NCI-H2029 (cell line): ENCODE measurements around the gene RBKS.

Experiments
- DNase-seq: peaks from one replicate; lab custom pipeline; 2025; lab: John Stamatoyannopoulos, UW

Gene RBKS

GRCh38 chr2:27831279-27832050 lies 58.7 kb downstream of the RBKS start:
- no peak for DNase-seq

GRCh38 chr2:27830656-27831055 lies 59.5 kb downstream of the RBKS start:
- no peak for DNase-seq

GRCh38 chr2:27829791-27830190 lies 60.4 kb downstream of the RBKS start:
- DNase-seq = no peak

GRCh38 chr2:27828305-27828704 lies 61.9 kb downstream of the RBKS start:
- peak; percentile 30 for DNase-seq

- DNase-seq = no peak
These were observed 65.8 kb downstream of the RBKS start for GRCh38 chr2:27824401-27824800.

- DNase-seq = no peak
These were observed 66.6 kb downstream of the RBKS start for GRCh38 chr2:27823569-27823968.

GRCh38 chr2:27823135-27823534 lies 67.1 kb downstream of the RBKS start:
- DNase-seq = no peak

- no peak for DNase-seq
These were observed 68.1 kb downstream of the RBKS start for GRCh38 chr2:27822049-27822448.

- no peak for DNase-seq
These were observed 74.2 kb downstream of the RBKS start for GRCh38 chr2:27815860-27816438.

GRCh38 chr2:27814758-27815157 lies 75.4 kb downstream of the RBKS start:
- no peak for DNase-seq

GRCh38 chr2:27811768-27812167 lies 78.4 kb downstream of the RBKS start:
- DNase-seq = no peak

GRCh38 chr2:27810455-27810854 lies 79.7 kb downstream of the RBKS start:
- DNase-seq = no peak

GRCh38 chr2:27809761-27810241 lies 80.4 kb downstream of the RBKS start:
- no peak for DNase-seq

GRCh38 chr2:27808984-27809383 lies 81.2 kb downstream of the RBKS start:
- no peak for DNase-seq

- no peak for DNase-seq
These were observed 81.8 kb downstream of the RBKS start for GRCh38 chr2:27808418-27808817.

- DNase-seq = no peak
These were observed 82.7 kb downstream of the RBKS start for GRCh38 chr2:27807476-27807875.

- DNase-seq = no peak
These were observed 83.7 kb downstream of the RBKS start for GRCh38 chr2:27806311-27807059.

GRCh38 chr2:27805180-27805579 lies 85.0 kb downstream of the RBKS start:
- no peak for DNase-seq

- no peak for DNase-seq
These were observed 86.0 kb downstream of the RBKS start for GRCh38 chr2:27804146-27804545.

- DNase-seq = no peak
These were observed 87.1 kb downstream of the RBKS start for GRCh38 chr2:27803046-27803445.

- no peak for DNase-seq
These were observed 87.6 kb downstream of the RBKS start for GRCh38 chr2:27802547-27802946.

- no peak for DNase-seq
These were observed 89.3 kb downstream of the RBKS start for GRCh38 chr2:27800856-27801255.

GRCh38 chr2:27799646-27800010 lies 90.6 kb downstream of the RBKS start:
- DNase-seq = no peak
